Trophoblast cell (in vitro differentiated cells and primary cell): Measurements from ENCODE around the gene CPA1.

Experiments
- DNase-seq, 2 donors: peaks; one replicate each; pipeline ENCODE4 v3.0.0-alpha.2; 2016
- H2AFZ ChIP-seq: 2 replicates; pipeline ENCODE4 v1.6.1; 2013; ENCODE audit warnings: low read length, moderate library complexity, mild to moderate bottlenecking; ENCODE audit not compliant: insufficient read depth, poor library complexity
- H2AK5ac ChIP-seq: 2 replicates; pipeline ENCODE4 v1.6.1; 2013; ENCODE audit warnings: mild to moderate bottlenecking, low read length
- H2BK120ac ChIP-seq: 2 replicates; pipeline ENCODE4 v1.6.1; 2013; ENCODE audit warnings: low read length, mild to moderate bottlenecking, moderate library complexity; ENCODE audit not compliant: insufficient read depth, poor library complexity
- H2BK12ac ChIP-seq: 2 replicates; pipeline ENCODE4 v1.6.1; 2013; ENCODE audit warnings: mild to moderate bottlenecking, low read length, moderate library complexity
- H2BK5ac ChIP-seq: 2 replicates; pipeline ENCODE4 v1.6.1; 2013; ENCODE audit warnings: low read length, low read depth, moderate library complexity, mild to moderate bottlenecking; ENCODE audit not compliant: poor library complexity
- H3K14ac ChIP-seq: 2 replicates; pipeline ENCODE4 v1.6.1; 2013; ENCODE audit warnings: mild to moderate bottlenecking, low read length
- H3K18ac ChIP-seq: 2 replicates; pipeline ENCODE4 v1.6.1; 2013; ENCODE audit warnings: mild to moderate bottlenecking, low read length
- H3K23ac ChIP-seq: 2 replicates; pipeline ENCODE4 v1.6.1; 2013; ENCODE audit warnings: low read length
- H3K27ac ChIP-seq: 2 replicates; pipeline ENCODE4 v1.5.1; 2013; ENCODE audit warnings: low read depth, mild to moderate bottlenecking, inconsistent platforms, low read length, moderate library complexity
- H3K27me3 ChIP-seq: 2 replicates; pipeline ENCODE4 v1.6.1; 2013; ENCODE audit warnings: inconsistent platforms, mild to moderate bottlenecking, low read length, moderate library complexity; ENCODE audit not compliant: insufficient read depth
- H3K36me3 ChIP-seq, 2 experiments: 1 replicate in 1 of 2; 2 replicates in 1 of 2; pipeline ENCODE4 v1.6.1; 2013; ENCODE audit warnings: low read length in 2 of 2, mild to moderate bottlenecking in 2 of 2, moderate library complexity in 1 of 2; ENCODE audit not compliant: insufficient read depth in 2 of 2, control insufficient read depth in 1 of 2
- H3K4ac ChIP-seq: 2 replicates; pipeline ENCODE4 v1.6.1; 2013; ENCODE audit warnings: low read depth, mild to moderate bottlenecking, low read length, moderate library complexity
- H3K4me1 ChIP-seq, 2 experiments: 1 replicate in 1 of 2; 2 replicates in 1 of 2; pipeline ENCODE4 v1.6.1; 2013; ENCODE audit warnings: low read length in 2 of 2, mild to moderate bottlenecking in 2 of 2, moderate library complexity in 1 of 2; ENCODE audit not compliant: insufficient read depth in 2 of 2, control insufficient read depth in 1 of 2
- H3K4me2 ChIP-seq: 2 replicates; pipeline ENCODE4 v1.6.1; 2013; ENCODE audit warnings: inconsistent platforms, mild to moderate bottlenecking, low read length, moderate library complexity
- H3K4me3 ChIP-seq: 2 replicates; pipeline ENCODE4 v1.5.1; 2013; ENCODE audit warnings: mild to moderate bottlenecking, low read depth, low read length, inconsistent platforms
- H3K79me1 ChIP-seq: one replicate; pipeline ENCODE4 v1.6.1; 2013; ENCODE audit warnings: low read length
- H3K79me2 ChIP-seq: 2 replicates; pipeline ENCODE4 v1.6.1; 2013; ENCODE audit warnings: low read length, mild to moderate bottlenecking; ENCODE audit not compliant: control insufficient read depth, insufficient read depth, poor library complexity
- H3K9ac ChIP-seq: 2 replicates; pipeline ENCODE4 v1.6.1; 2013; ENCODE audit warnings: mild to moderate bottlenecking, low read length
- H3K9me3 ChIP-seq: 2 replicates; pipeline ENCODE4 v1.6.1; 2013; ENCODE audit warnings: low read depth, mild to moderate bottlenecking, control low read depth, inconsistent platforms, low read length; ENCODE audit not compliant: insufficient read depth
- H4K12ac ChIP-seq: 2 replicates; pipeline ENCODE4 v1.6.1; 2013; ENCODE audit warnings: low read depth, mild to moderate bottlenecking, low read length, moderate library complexity
- H4K8ac ChIP-seq: 2 replicates; pipeline ENCODE4 v1.6.1; 2013; ENCODE audit warnings: low read depth, mild to moderate bottlenecking, low read length, moderate library complexity
- H4K91ac ChIP-seq: one replicate; pipeline ENCODE4 v1.6.1; 2013; ENCODE audit warnings: low read depth, mild to moderate bottlenecking, low read length, moderate library complexity
- WGBS: extraction: QIAGEN DNeasy Blood & Tissue Kit; methylation state at CpG from one replicate; pipeline ENCODE4 v1.1.7; 2013; ENCODE audit warnings: missing lambda C conversion rate; ENCODE audit not compliant: insufficient read length, insufficient coverage; ENCODE audit errors: extremely low coverage; 5-methylcytosine and 5-hydroxymethylcytosine counted together

Gene CPA1

GRCh38 chr7:130432886-130433285 lies 52.6 kb downstream of the CPA1 start:
- Histone ChIP-seq H4K8ac (no peak overlapping the region), H3K9me3 (no peaks in the 10 kb centered on the region), H3K23ac (no peak overlapping the region), H2AK5ac (peak overlapping the region; percentile 66), H3K79me2 (no peaks in the 10 kb centered on the region), H3K27me3 (no peaks in the 10 kb centered on the region), H2BK120ac (no peak overlapping the region), H3K4ac (no peak overlapping the region), H3K4me3 (no peak overlapping the region), H2BK12ac (peak overlapping the region; percentile 66), H2AFZ (no peak overlapping the region), H3K18ac (no peak overlapping the region), H3K4me2 (no peak overlapping the region), H3K9ac (no peak overlapping the region), H3K79me1 (peaks cover 2% of the 10 kb centered on the region), H4K91ac (no peak overlapping the region), H3K36me3 (no peaks in the 10 kb centered on the region), H3K14ac (no peak overlapping the region), H3K4me1 (peaks cover 7 to 17% of the 10 kb centered on the region in 2 experiments), H3K27ac (no peak overlapping the region), H2BK5ac (no peak overlapping the region), H4K12ac (no peak overlapping the region)
- WGBS = no CpG with 5 or more reads among the region's 3 CpGs
- DNase-seq = no peak

GRCh38 chr7:130433301-130433700 lies 53.0 kb downstream of the CPA1 start:
- no peak for DNase-seq
- no peak overlapping the region for H3K9ac ChIP-seq
- no peak overlapping the region for H2BK120ac ChIP-seq
- no peaks in the 10 kb centered on the region for H3K79me2 ChIP-seq
- peaks cover 2% of the 10 kb centered on the region for H3K79me1 ChIP-seq
- H3K4ac ChIP-seq = no peak overlapping the region
- H2BK5ac ChIP-seq = no peak overlapping the region
- no peaks in the 10 kb centered on the region for H3K27me3 ChIP-seq
- H3K36me3 ChIP-seq = no peaks in the 10 kb centered on the region
- no peak overlapping the region for H3K27ac ChIP-seq
- no peak overlapping the region for H3K4me2 ChIP-seq
- no peak overlapping the region for H4K91ac ChIP-seq
- H2BK12ac ChIP-seq = no peak overlapping the region
- H3K4me1 ChIP-seq = peaks cover 7 to 17% of the 10 kb centered on the region in 2 experiments
- no peak overlapping the region for H3K23ac ChIP-seq
- no peaks in the 10 kb centered on the region for H3K9me3 ChIP-seq
- no CpG with 5 or more reads among the region's 1 CpG for WGBS
- H2AFZ ChIP-seq = no peak overlapping the region
- H3K14ac ChIP-seq = no peak overlapping the region
- no peak overlapping the region for H3K18ac ChIP-seq
- no peak overlapping the region for H3K4me3 ChIP-seq
- no peak overlapping the region for H4K12ac ChIP-seq
- no peak overlapping the region for H2AK5ac ChIP-seq
- H4K8ac ChIP-seq = no peak overlapping the region

- H3K27ac ChIP-seq = no peak overlapping the region
- no peak overlapping the region for H3K4me3 ChIP-seq
- H4K91ac ChIP-seq = no peak overlapping the region
- H2BK12ac ChIP-seq = no peak overlapping the region
- no peak overlapping the region for H3K18ac ChIP-seq
- no peak overlapping the region for H3K4ac ChIP-seq
- no CpG with 5 or more reads among the region's 2 CpGs for WGBS
- DNase-seq = no peak
- H3K79me2 ChIP-seq = no peaks in the 10 kb centered on the region
- H2BK5ac ChIP-seq = no peak overlapping the region
- no peak overlapping the region for H4K12ac ChIP-seq
- H3K14ac ChIP-seq = no peak overlapping the region
- no peak overlapping the region for H3K23ac ChIP-seq
- H3K9ac ChIP-seq = no peak overlapping the region
- H3K36me3 ChIP-seq = no peaks in the 10 kb centered on the region
- H4K8ac ChIP-seq = no peak overlapping the region
- H3K9me3 ChIP-seq = no peaks in the 10 kb centered on the region
- H3K79me1 ChIP-seq = peaks cover 6% of the 10 kb centered on the region
- no peak overlapping the region for H2AK5ac ChIP-seq
- H2BK120ac ChIP-seq = no peak overlapping the region
- no peak overlapping the region for H3K4me2 ChIP-seq
- H2AFZ ChIP-seq = no peak overlapping the region
- H3K27me3 ChIP-seq = no peaks in the 10 kb centered on the region
- H3K4me1 ChIP-seq = peaks cover 11 to 22% of the 10 kb centered on the region in 2 experiments
These were observed 55.1 kb downstream of the CPA1 start for GRCh38 chr7:130435311-130435854.

GRCh38 chr7:130436253-130436652 lies 56.0 kb downstream of the CPA1 start:
- no peak overlapping the region for H4K91ac ChIP-seq

More at GRCh38 chr7:130436253-130436652, 56.0 kb downstream of the CPA1 start:
- Histone ChIP-seq H3K4me1 (peaks cover 9 to 18% of the 10 kb centered on the region in 2 experiments), H3K79me1 (peaks cover 10% of the 10 kb centered on the region), H3K23ac (no peak overlapping the region), H2AK5ac (no peak overlapping the region), H2BK120ac (no peak overlapping the region), H3K4me2 (no peak overlapping the region), H3K9ac (no peak overlapping the region), H2BK5ac (no peak overlapping the region), H3K27ac (no peak overlapping the region), H3K9me3 (no peaks in the 10 kb centered on the region), H3K14ac (no peak overlapping the region), H3K4me3 (no peak overlapping the region), H3K18ac (no peak overlapping the region), H3K4ac (no peak overlapping the region), H3K36me3 (no peaks in the 10 kb centered on the region), H2BK12ac (no peak overlapping the region), H3K27me3 (no peaks in the 10 kb centered on the region), H3K79me2 (peaks cover 2% of the 10 kb centered on the region), H4K8ac (no peak overlapping the region), H4K12ac (no peak overlapping the region), H2AFZ (no peak overlapping the region)
- WGBS = no CpG with 5 or more reads among the region's 1 CpG
- no peak for DNase-seq
